Caco-2 (cell line): ENCODE data around the gene DNAJA2. TPM values are rescaled to one million over a fixed set of nuclear protein-coding genes. Genes with fewer than 3 reads are reported as not detected.

Experiments used
- BruUV-seq: library from RNA; stranded (reverse); fragments of 400-500 nt; replicated peaks from 2 replicates; lab custom pipeline; 2021; lab: Mats Ljungman, UMichigan
- CTCF ChIA-PET: fragments of 300-600 bp; sonication (Branson Sonifier 250); formaldehyde crosslinking; loops from one replicate; lab custom pipeline; 2022; ENCODE audit warnings: antibody characterized with exemption; lab: Charles Lee
- POLR2A ChIA-PET: fragments of 300-600 bp; sonication (Branson Sonifier 250); formaldehyde crosslinking; loops from one replicate; lab custom pipeline; 2022; ENCODE audit warnings: antibody characterized with exemption; lab: Charles Lee
- DNase-seq, 2 experiments: peaks; one replicate each; pipeline versions ENCODE4 v3.0.0 to v3.0.0-alpha.2; 2020 to 2022
- H3K27me3 ChIP-seq: replicated peaks from 2 replicates; pipeline ENCODE4 v1.6.0; 2011; ENCODE audit warnings: low read length; ENCODE audit not compliant: control insufficient read depth, insufficient read depth
- H3K36me3 ChIP-seq: 2 replicates; pipeline ENCODE4 v1.5.1; 2011; ENCODE audit warnings: low read length; ENCODE audit not compliant: control insufficient read depth, insufficient read depth
- H3K4me1 ChIP-seq: fragments of 250-450 bp; sonication (Bioruptor Pico); 2 replicates; pipeline ENCODE4 v1.5.1; 2020; ENCODE audit warnings: mild to moderate bottlenecking
- H3K4me3 ChIP-seq: 2 replicates; pipeline ENCODE4 v1.5.1; 2011; ENCODE audit warnings: low read depth, mild to moderate bottlenecking, control low read depth, low read length
- H3K9me3 ChIP-seq: fragments of 250-450 bp; sonication (Bioruptor Pico); 2 replicates; pipeline ENCODE4 v1.5.1; 2020; ENCODE audit warnings: mild to moderate bottlenecking, moderate library complexity
- H3K27ac Mint-ChIP-seq: one replicate; pipeline ENCODE4 v1.8.0; 2022; ENCODE audit warnings: mixed read lengths; ENCODE audit not compliant: unreplicated experiment
- H3K27me3 Mint-ChIP-seq: one replicate; pipeline ENCODE4 v1.8.0; 2022; ENCODE audit warnings: mixed read lengths; ENCODE audit not compliant: insufficient read depth, unreplicated experiment
- H3K36me3 Mint-ChIP-seq: one replicate; pipeline ENCODE4 v1.8.0; 2022; ENCODE audit warnings: mild to moderate bottlenecking, mixed read lengths; ENCODE audit not compliant: insufficient read depth, unreplicated experiment
- H3K4me1 Mint-ChIP-seq: one replicate; pipeline ENCODE4 v1.8.0; 2022; ENCODE audit warnings: low read depth, mixed read lengths; ENCODE audit not compliant: unreplicated experiment
- H3K4me3 Mint-ChIP-seq: one replicate; pipeline ENCODE4 v1.8.0; 2022; ENCODE audit warnings: mild to moderate bottlenecking, moderate library complexity, mixed read lengths; ENCODE audit not compliant: unreplicated experiment
- H3K9me3 Mint-ChIP-seq: one replicate; pipeline ENCODE4 v1.8.0; 2022; ENCODE audit warnings: mixed read lengths; ENCODE audit not compliant: unreplicated experiment
- intact Hi-C: fragments of 100-400 bp; cut with micrococcal nuclease; formaldehyde crosslinking; loops from one replicate; pipeline ENCODE4 v1.10.0; 2022; ENCODE audit not compliant: unreplicated experiment
- total RNA-seq: library from RNA; stranded (reverse); gene quantifications from 2 replicates; pipeline ENCODE4 v1.2.3, GENCODE V29; 2022
- TF ChIP-seq, protein P1 (sequence below), 2 experiments: fragments of 200-600 bp in 1 of 2; IDR thresholded peaks; 1 replicate in 1 of 2; 2 replicates in 1 of 2; pipeline versions ENCODE4 v1.5.1 to v1.8.0; 2011 to 2022; ENCODE audit warnings: antibody characterized with exemption in 1 of 2, control low read depth in 1 of 2, inconsistent platforms in 1 of 2, low read depth in 1 of 2, low read length in 1 of 2, mild to moderate bottlenecking in 1 of 2, moderate library complexity in 1 of 2; ENCODE audit not compliant: insufficient read depth in 1 of 2, severe bottlenecking in 1 of 2, unreplicated experiment in 1 of 2

Gene DNAJA2
- total RNA-seq, 1 experiment from 2014 or later: 56.2 TPM

DNA sequence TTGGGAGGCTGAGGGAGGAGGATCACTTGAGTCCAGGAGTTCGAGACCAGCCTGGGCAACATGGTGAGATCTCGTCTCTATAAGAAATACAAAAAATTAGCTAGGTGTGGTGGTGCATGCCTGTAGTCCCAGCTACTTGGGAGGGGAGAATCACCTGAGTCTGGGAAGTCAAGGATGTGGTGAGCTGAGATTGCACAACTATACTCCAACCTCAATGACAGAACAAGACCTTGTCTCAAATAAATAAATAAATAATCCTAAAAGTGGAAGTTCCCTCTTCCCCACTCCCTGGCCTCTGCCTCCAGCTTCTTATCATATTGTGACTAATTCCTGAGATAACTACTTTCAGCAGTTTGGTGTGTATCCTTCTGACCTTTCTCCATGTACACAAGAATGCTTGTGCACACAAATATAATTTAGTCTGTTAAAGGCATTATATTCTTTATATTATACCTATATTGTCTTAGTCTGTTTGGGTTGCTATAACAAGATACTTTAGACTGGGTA lies 23.5 kb upstream of the DNAJA2 start:
- Mint-ChIP-seq H3K4me3 (no peak overlapping the region), H3K4me1 (no peaks in the 10 kb centered on the region), H3K27ac (no peak overlapping the region), H3K36me3 (no peaks in the 10 kb centered on the region), H3K9me3 (no peaks in the 10 kb centered on the region), H3K27me3 (no peaks in the 10 kb centered on the region)
- POLR2A ChIA-PET: no interaction called here
- TF ChIP-seq, protein P1, sequence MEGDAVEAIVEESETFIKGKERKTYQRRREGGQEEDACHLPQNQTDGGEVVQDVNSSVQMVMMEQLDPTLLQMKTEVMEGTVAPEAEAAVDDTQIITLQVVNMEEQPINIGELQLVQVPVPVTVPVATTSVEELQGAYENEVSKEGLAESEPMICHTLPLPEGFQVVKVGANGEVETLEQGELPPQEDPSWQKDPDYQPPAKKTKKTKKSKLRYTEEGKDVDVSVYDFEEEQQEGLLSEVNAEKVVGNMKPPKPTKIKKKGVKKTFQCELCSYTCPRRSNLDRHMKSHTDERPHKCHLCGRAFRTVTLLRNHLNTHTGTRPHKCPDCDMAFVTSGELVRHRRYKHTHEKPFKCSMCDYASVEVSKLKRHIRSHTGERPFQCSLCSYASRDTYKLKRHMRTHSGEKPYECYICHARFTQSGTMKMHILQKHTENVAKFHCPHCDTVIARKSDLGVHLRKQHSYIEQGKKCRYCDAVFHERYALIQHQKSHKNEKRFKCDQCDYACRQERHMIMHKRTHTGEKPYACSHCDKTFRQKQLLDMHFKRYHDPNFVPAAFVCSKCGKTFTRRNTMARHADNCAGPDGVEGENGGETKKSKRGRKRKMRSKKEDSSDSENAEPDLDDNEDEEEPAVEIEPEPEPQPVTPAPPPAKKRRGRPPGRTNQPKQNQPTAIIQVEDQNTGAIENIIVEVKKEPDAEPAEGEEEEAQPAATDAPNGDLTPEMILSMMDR (IDR thresholded peaks at IDR 0.05; ENCODE audit: insufficient read depth in 1 of 2, low read depth in 1 of 2, low read length in 1 of 2, severe bottlenecking in 1 of 2, unreplicated experiment in 1 of 2): no peak
- no TSS peak for BruUV-seq
- H3K27me3 ChIP-seq: no peaks in the 10 kb centered on the region
- no peak for DNase-seq
- no peaks in the 10 kb centered on the region; the same call in 1 of the 2 replicates for H3K9me3 ChIP-seq
- intact Hi-C loops: no loop called here
- no peaks in the 10 kb centered on the region for H3K4me1 ChIP-seq
- CTCF ChIA-PET: interaction anchor here (1.2 kb wide), 1 partner anchor 41 kb away, joined by 5 read pairs; no protein-coding TSS in a partner anchor
- H3K36me3 ChIP-seq: no peaks in the 10 kb centered on the region
- H3K4me3 ChIP-seq: no peak overlapping the region

DNA sequence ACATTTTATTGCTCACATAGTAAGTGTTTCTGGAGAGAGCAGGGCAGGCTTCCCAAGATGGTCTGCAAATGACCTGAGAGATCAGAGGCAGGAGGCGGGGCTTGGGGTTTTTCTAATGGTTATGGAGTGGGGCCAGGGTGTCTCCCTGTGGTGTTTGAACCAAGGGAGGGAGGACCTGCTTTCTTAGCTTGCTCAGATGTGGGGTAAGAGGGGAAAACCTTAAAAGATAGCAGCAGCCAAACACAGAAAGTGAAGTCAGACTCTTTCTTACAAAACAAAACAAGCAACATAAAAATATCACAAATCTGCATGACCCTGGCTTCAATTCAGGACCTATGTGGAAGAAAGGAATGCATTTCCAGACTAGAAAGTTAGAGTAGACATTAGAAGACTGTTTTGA lies 22.9 kb upstream of the DNAJA2 start:
- TF ChIP-seq, protein P1 (IDR thresholded peaks at IDR 0.05; ENCODE audit: insufficient read depth in 1 of 2, low read depth in 1 of 2, low read length in 1 of 2, severe bottlenecking in 1 of 2, unreplicated experiment in 1 of 2): no peak
- BruUV-seq: no TSS peak
- Histone ChIP-seq H3K27me3 (no peaks in the 10 kb centered on the region), H3K4me3 (no peak overlapping the region), H3K36me3 (no peaks in the 10 kb centered on the region), H3K9me3 (peaks cover 2% of the 10 kb centered on the region; the same call in 1 of the 2 replicates), H3K4me1 (no peaks in the 10 kb centered on the region)
- Mint-ChIP-seq H3K27me3 (no peaks in the 10 kb centered on the region), H3K9me3 (peaks cover 5% of the 10 kb centered on the region), H3K36me3 (no peaks in the 10 kb centered on the region), H3K4me1 (no peaks in the 10 kb centered on the region), H3K27ac (no peak overlapping the region), H3K4me3 (no peak overlapping the region)
- CTCF ChIA-PET: interaction anchor here (1.2 kb wide), 1 partner anchor 41 kb away, joined by 5 read pairs; no protein-coding TSS in a partner anchor
- POLR2A ChIA-PET: no interaction called here
- DNase-seq: no peak
- intact Hi-C loops: no loop called here

DNA sequence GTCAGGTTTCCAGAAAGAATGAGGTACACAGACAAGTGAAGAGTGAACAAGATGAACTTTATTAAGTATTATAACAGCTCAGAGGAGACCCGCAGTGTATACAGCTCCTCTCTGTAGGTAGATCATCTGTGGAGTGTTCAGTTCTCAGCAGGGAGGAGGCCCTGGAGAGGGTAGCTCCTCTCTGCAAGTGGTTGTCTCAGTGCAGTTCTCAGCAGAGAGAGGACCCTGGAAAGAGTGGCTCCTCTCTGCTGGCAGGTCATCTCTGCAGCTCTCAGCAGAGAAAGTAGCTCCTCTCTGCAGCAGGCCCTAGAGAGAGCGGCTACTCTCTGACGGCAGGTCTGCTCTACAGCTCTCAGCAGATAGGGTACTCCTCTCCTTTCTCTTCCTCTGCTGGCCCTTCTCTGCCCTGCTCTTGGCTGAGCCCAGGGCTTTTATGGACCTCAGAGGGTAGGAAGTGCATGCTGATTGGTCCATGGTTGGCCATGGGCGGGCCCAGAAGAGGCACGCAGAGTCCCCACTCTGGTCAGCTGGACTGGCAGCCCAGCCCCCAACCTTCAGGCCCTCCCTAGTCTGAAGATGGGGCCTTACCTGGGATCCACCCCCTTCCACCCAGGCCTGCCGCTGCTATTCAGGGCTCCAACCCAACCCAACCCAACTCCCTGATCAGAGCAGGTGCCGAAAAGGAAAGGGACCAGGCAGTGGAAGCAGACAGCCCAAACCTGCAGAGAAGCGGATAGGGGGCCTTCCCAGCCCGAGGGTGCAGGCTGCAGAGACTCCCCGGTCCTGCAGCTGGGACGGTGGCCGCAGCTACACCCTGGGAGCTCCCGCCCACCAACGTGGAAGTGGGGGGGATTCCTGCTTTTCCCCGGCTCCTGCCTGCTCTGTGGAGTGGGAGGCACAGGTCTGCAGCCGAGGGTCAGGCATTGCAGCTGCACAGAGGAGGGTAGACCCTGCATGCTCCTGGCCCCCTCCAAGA lies 18.5 kb upstream of the DNAJA2 start:
- POLR2A ChIA-PET: no interaction called here

More for the DNA sequence above, 18.5 kb upstream of the DNAJA2 start:
- Histone ChIP-seq H3K9me3 (peaks cover 3% of the 10 kb centered on the region; the same call in 1 of the 2 replicates), H3K27me3 (no peaks in the 10 kb centered on the region), H3K36me3 (no peaks in the 10 kb centered on the region), H3K4me1 (no peaks in the 10 kb centered on the region), H3K4me3 (no peak overlapping the region)
- Mint-ChIP-seq H3K27me3 (no peaks in the 10 kb centered on the region), H3K4me1 (no peaks in the 10 kb centered on the region), H3K27ac (no peak overlapping the region), H3K36me3 (no peaks in the 10 kb centered on the region), H3K9me3 (peaks cover 8% of the 10 kb centered on the region), H3K4me3 (no peak overlapping the region)
- intact Hi-C loops: no loop called here
- BruUV-seq: no TSS peak
- DNase-seq: no peak
- TF ChIP-seq, protein P1 (IDR thresholded peaks at IDR 0.05; ENCODE audit: insufficient read depth in 1 of 2, low read depth in 1 of 2, low read length in 1 of 2, severe bottlenecking in 1 of 2, unreplicated experiment in 1 of 2): no peak
- CTCF ChIA-PET: no interaction called here
